ES-I3 (cell line): ENCODE data around the gene TLK2.
"Not testable (repeated sequence)": the region's sequence is repeated elsewhere in the genome, so short reads cannot be mapped to it uniquely, and the experiment has no call there.

Experiments used
- H3K36me3 ChIP-seq: 2 replicates; pipeline ENCODE4 v1.6.1; 2013; ENCODE audit warnings: mild to moderate bottlenecking, low read length, control low read depth, moderate library complexity; ENCODE audit not compliant: insufficient read depth
- H3K4me1 ChIP-seq: 2 replicates; pipeline ENCODE4 v1.6.1; 2013; ENCODE audit warnings: mild to moderate bottlenecking, control low read depth, low read length; ENCODE audit not compliant: insufficient read depth
- H3K9ac ChIP-seq: 2 replicates; pipeline ENCODE4 v1.6.1; 2013; ENCODE audit warnings: low read depth, mild to moderate bottlenecking, low read length, moderate library complexity
- H3K9me3 ChIP-seq: 2 replicates; pipeline ENCODE4 v1.6.1; 2013; ENCODE audit warnings: mild to moderate bottlenecking, low read length, moderate library complexity; ENCODE audit not compliant: control insufficient read depth, insufficient read depth

TLK2 gene

DNA sequence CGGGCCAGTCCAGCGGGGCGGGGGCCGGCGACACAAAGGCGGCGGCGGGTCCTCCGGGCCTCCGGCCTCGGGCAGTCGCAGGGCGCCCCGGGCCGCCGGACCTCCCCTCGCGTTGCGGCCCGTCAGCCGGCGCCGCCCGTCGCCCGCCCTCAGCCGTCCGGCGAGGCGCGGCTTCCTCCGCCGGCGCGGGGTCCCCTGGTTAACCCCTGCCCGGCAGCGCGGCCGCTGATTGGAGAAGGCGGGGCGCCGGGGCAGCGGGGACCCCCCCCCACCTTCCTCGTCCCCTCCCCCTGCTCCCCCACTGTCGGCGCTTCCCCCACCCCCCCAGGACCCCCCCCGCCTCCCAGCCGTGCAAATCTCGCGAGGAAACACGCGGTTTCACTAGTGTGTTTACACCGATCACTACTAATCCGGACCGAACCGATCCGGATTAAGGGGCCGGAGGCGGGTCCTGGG is at the start of gene TLK2:
Gene TLK2, plus strand, starts transcription at position 402 of the 456 bp plus-strand sequence. CDS start 2,301 bp downstream, outside the sequence.
- no peaks in the 10 kb centered on the region for H3K36me3 ChIP-seq
- no peaks in the 10 kb centered on the region for H3K9me3 ChIP-seq
- peaks cover 4% of the 10 kb centered on the region for H3K4me1 ChIP-seq
- H3K9ac ChIP-seq: peak within 1 kb of the TSS; percentile 94

DNA sequence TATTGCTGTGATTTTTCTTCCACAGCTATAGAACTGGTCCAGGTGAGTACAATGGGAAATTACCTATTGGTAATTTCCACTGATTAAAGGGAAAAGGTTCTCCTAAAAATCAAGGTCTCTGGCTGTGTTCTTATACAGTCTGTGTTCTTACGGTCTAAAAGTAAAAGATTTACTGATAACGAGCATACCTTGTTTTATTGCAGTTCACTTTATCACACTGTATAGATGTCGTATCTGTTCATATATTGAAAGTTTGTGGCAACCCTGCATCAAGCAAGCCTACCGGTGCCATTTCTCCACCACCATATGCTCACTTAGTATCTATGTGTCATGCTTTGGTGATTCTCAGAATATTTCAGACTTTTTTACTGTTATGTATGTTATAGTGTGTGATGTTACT is 43.4 kb upstream of the TLK2 start:
- not testable (repeated sequence) for H3K9me3 ChIP-seq, H3K36me3 ChIP-seq, H3K4me1 ChIP-seq, H3K9ac ChIP-seq

DNA sequence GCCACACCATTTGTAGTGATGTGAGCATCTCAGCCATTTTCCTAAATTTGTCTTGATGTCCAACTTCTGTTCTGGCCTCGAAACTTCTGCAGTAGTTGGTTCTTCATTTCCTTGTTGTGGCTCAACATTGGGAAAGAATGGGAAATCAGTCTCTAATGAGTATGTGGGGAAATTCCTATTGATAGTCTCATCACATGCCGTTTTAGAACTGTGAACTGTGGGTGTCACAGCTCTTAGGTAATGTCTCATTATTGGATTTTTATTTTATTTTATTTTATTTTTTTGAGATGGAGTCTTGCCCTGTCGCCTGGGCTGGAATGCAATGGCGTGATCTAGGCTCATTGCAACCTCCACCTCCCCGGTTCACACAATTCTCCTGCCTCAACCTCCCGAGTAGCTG is 37.4 kb upstream of the TLK2 start:
- H3K9ac ChIP-seq, H3K4me1 ChIP-seq, H3K9me3 ChIP-seq: not testable (repeated sequence)
- peaks cover 17% of the 10 kb centered on the region for H3K36me3 ChIP-seq

DNA sequence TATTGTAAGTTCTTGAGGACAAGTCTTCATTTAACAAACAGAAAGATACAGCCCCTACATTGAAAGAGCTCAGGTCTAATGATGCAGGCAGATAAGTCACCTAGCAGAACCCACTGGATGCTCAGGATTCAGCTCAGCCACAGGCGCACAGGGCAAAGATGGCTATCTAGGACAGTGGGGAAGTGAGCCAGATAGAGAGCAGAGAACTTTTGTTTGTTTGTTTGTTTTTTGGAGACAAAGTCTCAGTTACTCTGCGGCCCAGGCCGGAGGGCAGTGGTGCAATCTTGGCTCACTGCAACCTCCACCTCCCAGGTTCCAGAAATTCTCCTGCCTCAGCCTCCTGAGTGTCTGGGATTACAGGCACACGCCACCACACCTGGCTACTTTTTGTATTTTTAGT is 34.6 kb upstream of the TLK2 start:
- no peaks in the 10 kb centered on the region for H3K4me1 ChIP-seq
- no peaks in the 10 kb centered on the region for H3K9me3 ChIP-seq
- no peak overlapping the region for H3K9ac ChIP-seq
- H3K36me3 ChIP-seq: peaks cover 23% of the 10 kb centered on the region

DNA sequence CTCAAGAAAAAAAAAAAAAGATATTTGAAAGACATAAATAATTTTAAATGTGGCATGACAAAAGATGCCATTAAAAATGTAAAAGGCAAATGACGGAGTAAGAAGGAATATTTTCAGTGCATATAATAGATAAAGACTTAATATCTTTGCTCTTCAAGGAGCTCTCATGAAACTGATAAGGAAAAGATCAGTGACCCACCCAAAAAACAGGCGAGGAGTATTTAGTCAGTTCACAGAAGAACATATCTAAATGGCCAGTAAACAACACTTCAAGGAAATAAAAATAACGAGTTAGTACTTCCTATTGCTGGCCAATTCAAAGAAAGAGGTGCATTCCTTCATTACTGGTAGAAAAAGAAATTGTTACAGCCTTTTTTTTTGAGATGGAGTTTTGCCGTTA is 32.8 kb upstream of the TLK2 start:
- not testable (repeated sequence) for H3K9me3 ChIP-seq, H3K4me1 ChIP-seq, H3K9ac ChIP-seq
- H3K36me3 ChIP-seq: peaks cover 21% of the 10 kb centered on the region

DNA sequence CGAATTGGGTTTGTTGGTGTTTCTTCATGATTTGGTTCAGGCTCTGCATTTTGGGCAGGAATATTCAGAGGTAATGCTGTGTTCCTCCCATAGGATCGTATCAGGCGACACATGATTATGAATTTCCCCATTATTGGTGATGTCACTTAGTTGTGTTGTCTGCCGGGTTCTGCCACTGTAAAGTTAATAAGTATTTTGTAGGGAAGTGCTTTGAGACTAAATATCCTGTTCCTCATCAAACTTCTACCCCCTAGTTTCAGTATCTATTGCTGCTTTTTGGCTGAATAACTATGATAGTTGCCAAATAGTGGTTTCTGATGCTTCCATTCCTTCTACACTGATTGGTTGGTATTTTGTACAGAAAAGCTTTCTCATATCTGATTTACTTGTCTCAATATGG is 26.4 kb upstream of the TLK2 start:
- not testable (repeated sequence) for H3K9me3 ChIP-seq, H3K9ac ChIP-seq, H3K36me3 ChIP-seq, H3K4me1 ChIP-seq

DNA sequence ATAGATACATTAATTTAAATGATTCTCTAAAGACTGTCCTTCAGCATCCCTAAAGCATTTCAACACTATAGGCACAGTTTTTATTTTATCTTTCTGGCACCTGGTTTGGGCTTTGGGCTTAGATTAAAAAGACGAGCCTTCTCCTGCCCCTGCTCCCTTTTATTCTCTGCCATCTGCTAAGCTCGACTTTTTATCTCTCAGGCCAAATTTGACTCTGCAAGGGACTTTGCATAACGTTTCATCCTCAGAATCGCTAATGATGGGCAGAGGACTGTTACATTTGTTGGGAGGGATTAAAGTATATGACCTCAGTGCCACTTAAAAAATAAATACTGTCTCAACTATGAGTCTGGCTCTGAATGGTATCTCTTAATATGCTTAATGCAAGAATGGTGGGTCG is 25.6 kb upstream of the TLK2 start:
- H3K4me1 ChIP-seq, H3K9me3 ChIP-seq, H3K36me3 ChIP-seq, H3K9ac ChIP-seq: not testable (repeated sequence)

DNA sequence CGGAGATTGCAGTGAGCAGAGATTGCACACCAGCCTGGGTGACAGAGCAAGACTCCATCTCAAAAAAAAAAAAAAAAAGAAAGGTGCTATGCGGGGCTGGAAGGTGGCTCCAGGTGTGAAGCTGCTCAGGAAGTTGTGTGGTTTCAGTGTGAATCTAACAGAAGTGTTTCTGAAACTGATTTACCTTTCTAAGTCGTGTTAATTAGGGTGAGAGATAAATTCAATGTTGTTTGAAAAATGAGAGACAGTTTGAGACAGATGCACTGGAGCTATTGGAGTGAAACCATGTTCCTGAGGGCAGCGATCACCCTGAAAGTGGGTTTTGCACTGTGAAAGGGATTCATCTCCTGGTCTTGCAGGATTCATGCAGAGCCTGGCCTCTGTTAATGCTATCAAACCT is 25.0 kb upstream of the TLK2 start:
- H3K9me3 ChIP-seq, H3K9ac ChIP-seq, H3K4me1 ChIP-seq, H3K36me3 ChIP-seq: not testable (repeated sequence)

DNA sequence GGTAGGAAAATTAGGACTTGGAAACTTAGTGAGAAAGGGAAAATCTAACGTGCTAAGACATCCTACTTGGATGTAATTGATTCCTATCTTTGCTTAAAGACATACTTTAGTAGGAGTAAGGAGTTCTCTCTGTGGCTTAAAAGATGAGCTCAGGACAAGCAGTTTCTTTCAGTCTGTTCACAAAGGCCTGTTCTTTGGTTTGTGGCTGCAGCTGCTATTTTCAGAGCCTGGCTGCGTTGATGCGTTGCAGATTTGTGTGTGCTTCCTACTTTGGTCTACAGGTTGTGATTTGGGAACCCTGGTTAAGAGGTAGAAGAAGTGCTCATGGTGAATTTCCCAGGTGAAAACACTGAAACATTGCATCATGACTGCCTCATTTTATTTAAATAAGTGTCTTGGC is 24.5 kb upstream of the TLK2 start:
- not testable (repeated sequence) for H3K9ac ChIP-seq

DNA sequence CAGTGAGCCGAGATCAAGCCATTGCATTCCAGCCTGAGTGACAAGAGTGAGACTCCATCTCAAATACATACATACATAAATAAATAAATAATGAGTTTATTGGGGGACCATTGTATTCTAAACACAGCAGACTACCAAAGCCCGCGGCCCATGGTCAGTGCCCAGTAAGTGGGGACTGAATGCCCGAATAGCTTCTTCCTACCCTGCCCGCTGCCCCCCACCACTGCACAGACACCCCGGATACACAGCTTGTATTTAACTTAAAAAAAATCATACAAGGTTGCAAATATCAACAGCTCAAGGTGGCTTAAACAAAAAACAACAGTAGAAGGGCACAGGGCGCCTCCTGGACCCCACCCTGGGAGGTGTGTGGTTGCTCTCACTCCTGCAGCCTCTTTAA is 22.6 kb upstream of the TLK2 start:
- Histone ChIP-seq H3K36me3 (no peaks in the 10 kb centered on the region), H3K9me3 (no peaks in the 10 kb centered on the region), H3K9ac (no peak overlapping the region), H3K4me1 (no peaks in the 10 kb centered on the region)

More for the DNA sequence above, 24.5 kb upstream of the TLK2 start:
- H3K4me1 ChIP-seq, H3K9me3 ChIP-seq, H3K36me3 ChIP-seq: not testable (repeated sequence)

DNA sequence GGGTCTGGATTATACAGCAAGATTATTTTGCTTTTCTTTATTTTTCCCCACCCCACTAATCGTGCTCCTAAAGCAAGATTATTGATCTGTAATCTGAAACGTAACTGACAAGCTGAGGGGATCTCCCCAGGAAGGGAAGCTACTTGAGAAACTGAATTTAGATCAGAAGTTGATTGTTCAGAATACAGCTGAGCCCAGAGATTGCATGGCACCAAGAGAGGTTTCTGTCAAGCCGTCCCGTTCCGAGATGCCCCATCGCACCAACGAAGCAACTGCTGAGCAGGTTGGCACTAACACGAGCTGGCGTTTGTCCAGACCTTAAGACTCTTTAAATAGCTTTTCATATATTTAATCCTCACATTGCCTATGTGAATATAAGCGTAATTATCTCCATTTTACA is 20.1 kb upstream of the TLK2 start:
- H3K9ac ChIP-seq, H3K36me3 ChIP-seq, H3K4me1 ChIP-seq, H3K9me3 ChIP-seq: not testable (repeated sequence)

DNA sequence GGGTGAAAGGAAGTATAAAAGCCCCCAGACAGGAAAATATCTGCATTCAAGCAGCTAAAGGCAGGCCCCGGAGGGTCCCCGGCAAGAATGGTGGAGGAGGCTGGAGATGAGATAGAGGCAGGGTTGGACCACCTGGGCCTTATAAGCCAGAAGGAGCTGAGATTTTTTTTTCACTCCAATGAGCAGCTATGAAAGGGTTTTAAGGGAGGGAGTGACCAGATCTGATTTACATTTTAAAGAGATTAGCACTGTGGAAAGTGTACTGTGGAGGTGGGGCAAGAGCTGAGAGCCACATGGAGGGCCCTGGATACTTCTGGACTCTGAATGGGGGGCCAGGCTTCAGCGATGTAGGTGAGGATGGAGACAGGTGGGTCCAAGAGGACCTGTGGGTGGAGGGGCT is 14.2 kb upstream of the TLK2 start:
- H3K4me1 ChIP-seq, H3K9ac ChIP-seq, H3K9me3 ChIP-seq, H3K36me3 ChIP-seq: not testable (repeated sequence)

DNA sequence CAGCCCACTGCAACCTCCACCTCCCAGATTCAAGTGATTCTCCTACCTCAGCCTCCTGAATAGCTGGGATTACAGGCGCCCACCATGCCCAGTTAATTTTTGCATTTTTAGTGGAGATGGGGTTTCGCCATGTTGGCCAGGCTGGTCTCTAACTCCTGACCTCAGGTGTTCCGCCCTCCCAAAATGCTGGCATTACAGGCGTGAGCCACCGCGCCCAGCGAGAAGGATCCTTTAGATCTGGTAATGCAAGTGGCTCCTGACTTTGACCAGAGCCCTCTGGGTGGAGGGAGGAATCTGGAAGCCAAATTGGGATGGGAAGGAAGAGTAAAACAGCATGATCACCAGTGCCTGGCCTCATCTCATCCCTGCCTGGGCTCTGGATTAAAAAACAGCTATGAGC is 13.4 kb upstream of the TLK2 start:
- not testable (repeated sequence) for H3K9me3 ChIP-seq, H3K36me3 ChIP-seq, H3K4me1 ChIP-seq, H3K9ac ChIP-seq

DNA sequence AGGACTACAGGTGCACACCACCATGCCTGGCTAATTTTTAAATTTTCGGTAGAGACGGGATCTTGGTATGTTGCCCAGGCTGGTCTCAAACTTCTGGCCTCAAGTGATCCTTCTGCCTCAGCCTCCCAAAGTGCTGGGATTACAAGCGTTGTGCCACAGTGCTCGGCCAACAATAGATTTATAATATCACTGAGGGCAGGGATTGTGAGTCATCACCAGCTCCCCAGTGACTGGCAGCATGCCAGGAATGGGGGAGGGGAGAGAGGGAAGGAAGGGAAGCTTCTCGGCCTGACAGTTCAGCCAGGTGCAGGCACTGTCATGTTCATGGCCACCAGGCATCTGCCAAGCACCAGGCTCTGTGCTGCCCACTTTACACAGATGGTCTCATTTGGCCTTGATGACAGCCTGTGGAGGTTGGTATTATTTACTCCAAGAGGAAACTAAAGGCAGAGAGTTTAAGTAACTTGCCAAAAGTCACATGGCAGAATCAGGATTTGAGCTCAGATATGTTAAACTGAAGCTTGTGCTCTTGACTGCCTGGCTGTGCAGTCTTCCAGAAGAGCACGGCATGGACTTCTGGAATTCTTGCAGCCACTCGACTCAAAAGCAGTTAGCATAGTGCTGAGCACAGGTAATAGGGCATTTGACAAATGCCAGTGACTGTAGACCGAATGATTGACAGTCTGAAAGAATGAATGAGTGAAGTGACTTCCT is 7.8 kb upstream of the TLK2 start:
- not testable (repeated sequence) for H3K36me3 ChIP-seq, H3K9ac ChIP-seq, H3K9me3 ChIP-seq
- H3K4me1 ChIP-seq: peaks cover 23% of the 10 kb centered on the region

DNA sequence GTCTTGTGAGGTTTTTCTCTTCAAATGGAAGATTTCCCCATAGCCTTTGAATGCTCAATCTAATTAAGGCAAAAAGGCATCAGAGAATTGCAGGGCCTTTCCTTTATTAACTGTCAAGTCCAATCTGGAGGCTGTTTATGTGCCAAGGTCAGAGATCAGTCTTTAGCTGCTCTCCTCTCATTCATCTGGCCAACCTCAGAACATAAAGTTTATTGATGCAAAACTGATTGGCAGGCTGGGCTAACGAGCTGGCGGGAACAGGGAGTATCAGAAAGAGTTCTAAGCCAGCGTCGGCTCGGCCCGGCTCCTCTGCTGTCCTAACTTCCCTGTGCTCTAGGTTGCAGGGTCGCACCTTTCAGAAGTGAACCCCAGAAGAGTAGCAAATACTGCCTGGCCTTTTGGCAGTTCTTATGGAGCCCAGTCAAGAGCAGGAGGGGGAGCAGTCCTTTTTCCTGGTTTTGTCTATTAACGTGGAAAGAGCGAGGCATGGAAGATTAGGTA is 7.2 kb upstream of the TLK2 start:
- not testable (repeated sequence) for H3K9me3 ChIP-seq, H3K9ac ChIP-seq, H3K36me3 ChIP-seq
- H3K4me1 ChIP-seq: peaks cover 23% of the 10 kb centered on the region
